Stimulated activated effector memory CD8-positive, alpha-beta T cell treated with anti-CD3 and anti-CD28 coated beads, Interleukin-12 subunit alpha, Interleukin-12 subunit beta, amount 100 ng/mL, for 72 hours (primary cell): ENCODE data around the gene DNAH10.

Source experiments
- ATAC-seq: fragments of 150-1000 bp; cut with Tn5 transposase; 2 replicates; pipeline ENCODE4 v1.10.0; 2021
- DNase-seq, 2 donors: peaks; one replicate each; pipeline ENCODE4 v3.0.0; 2021 to 2022; ENCODE audit warnings: low spot score in 2 of 2
- H3K27ac Mint-ChIP-seq: one replicate; pipeline ENCODE4 v1.8.0; 2022; ENCODE audit warnings: mild to moderate bottlenecking, mixed read lengths
- H3K36me3 Mint-ChIP-seq: one replicate; pipeline ENCODE4 v1.8.0; 2022; ENCODE audit warnings: mild to moderate bottlenecking, mixed read lengths
- H3K4me1 Mint-ChIP-seq: one replicate; pipeline ENCODE4 v1.8.0; 2022; ENCODE audit warnings: mixed read lengths
- H3K4me3 Mint-ChIP-seq: one replicate; pipeline ENCODE4 v1.8.0; 2022; ENCODE audit warnings: mild to moderate bottlenecking, mixed read lengths
- H3K9me3 Mint-ChIP-seq: one replicate; pipeline ENCODE4 v1.8.0; 2022; ENCODE audit warnings: mixed read lengths

Gene DNAH10

DNA sequence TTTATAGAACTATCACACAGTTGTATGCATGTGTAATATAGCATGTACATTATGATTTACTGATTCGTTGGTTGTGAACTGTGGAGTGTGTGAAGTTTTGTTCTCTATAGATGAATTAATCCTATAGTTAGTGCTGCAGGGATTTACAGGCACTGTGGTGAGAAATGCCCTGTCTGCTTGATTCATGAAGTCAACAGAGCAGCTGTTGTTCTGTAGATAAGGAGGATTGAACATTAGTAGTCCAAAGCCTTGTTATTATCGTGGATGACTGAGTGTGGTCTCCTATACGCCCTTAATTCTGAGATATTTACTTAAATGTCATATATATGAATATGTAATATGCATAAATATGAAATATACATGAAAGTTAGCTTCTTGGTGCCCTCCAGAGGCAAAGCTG is 98.3 kb downstream of the DNAH10 start:
- H3K27ac Mint-ChIP-seq, result no peak overlapping the region
- H3K4me1 Mint-ChIP-seq, result no peaks in the 10 kb centered on the region
- no peaks in the 10 kb centered on the region for H3K36me3 Mint-ChIP-seq
- H3K9me3 Mint-ChIP-seq, result no peaks in the 10 kb centered on the region
- no peak for ATAC-seq
- H3K4me3 Mint-ChIP-seq, result no peak overlapping the region
- DNase-seq, result no peak

- H3K27ac Mint-ChIP-seq, result no peak overlapping the region
Measured at GRCh38 chr12:123861392-123861791, 99.3 kb downstream of the DNAH10 start.

GRCh38 chr12:123867141-123867540 is 105.0 kb downstream of the DNAH10 start:
- no peak overlapping the region for H3K27ac Mint-ChIP-seq
- no peak for ATAC-seq
- H3K4me3 Mint-ChIP-seq, result no peak overlapping the region
- H3K36me3 Mint-ChIP-seq, result no peaks in the 10 kb centered on the region
- H3K4me1 Mint-ChIP-seq, result no peaks in the 10 kb centered on the region
- H3K9me3 Mint-ChIP-seq, result no peaks in the 10 kb centered on the region
- DNase-seq, result no peak

More at GRCh38 chr12:123861392-123861791, 99.3 kb downstream of the DNAH10 start:
- Mint-ChIP-seq H3K4me3 (no peak overlapping the region), H3K9me3 (no peaks in the 10 kb centered on the region), H3K36me3 (no peaks in the 10 kb centered on the region), H3K4me1 (no peaks in the 10 kb centered on the region)
- DNase-seq (no peak), ATAC-seq (no peak)

- no peak for DNase-seq
- ATAC-seq, result no peak
- Mint-ChIP-seq H3K36me3 (no peaks in the 10 kb centered on the region), H3K9me3 (no peaks in the 10 kb centered on the region), H3K4me3 (no peak overlapping the region), H3K27ac (no peak overlapping the region), H3K4me1 (no peaks in the 10 kb centered on the region)
Measured at GRCh38 chr12:123868791-123869190, 106.7 kb downstream of the DNAH10 start.

GRCh38 chr12:123873793-123874192 is 111.7 kb downstream of the DNAH10 start:
- no peaks in the 10 kb centered on the region for H3K4me1 Mint-ChIP-seq
- no peaks in the 10 kb centered on the region for H3K9me3 Mint-ChIP-seq
- no peaks in the 10 kb centered on the region for H3K36me3 Mint-ChIP-seq
- H3K4me3 Mint-ChIP-seq, result no peak overlapping the region
- DNase-seq (no peak), ATAC-seq (no peak)
- no peak overlapping the region for H3K27ac Mint-ChIP-seq

DNA sequence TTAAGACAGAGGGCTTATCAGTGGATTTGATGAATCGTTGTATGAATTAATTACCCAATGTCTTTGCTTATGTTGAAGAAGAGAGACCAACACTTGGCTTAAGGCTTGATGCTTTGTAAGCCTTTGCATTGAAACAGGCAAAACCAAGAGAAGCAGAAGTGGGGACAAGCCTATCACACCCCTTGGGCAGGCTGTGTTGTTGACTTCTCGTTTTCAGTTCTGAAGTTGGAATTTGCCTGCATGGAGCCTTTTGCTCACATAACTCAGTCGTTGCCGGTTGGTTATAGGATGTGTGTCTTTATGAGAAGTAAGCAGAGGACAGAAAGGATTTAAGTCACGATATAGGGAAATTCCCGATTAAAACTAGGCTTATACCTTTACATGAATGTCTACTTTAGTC is 115.9 kb downstream of the DNAH10 start:
- Mint-ChIP-seq H3K4me1 (no peaks in the 10 kb centered on the region), H3K36me3 (no peaks in the 10 kb centered on the region)

GRCh38 chr12:123879101-123879500 is 117.0 kb downstream of the DNAH10 start:
- H3K27ac Mint-ChIP-seq, result no peak overlapping the region
- H3K4me3 Mint-ChIP-seq, result no peak overlapping the region
- ATAC-seq, result no peak
- DNase-seq, result no peak
- no peaks in the 10 kb centered on the region for H3K36me3 Mint-ChIP-seq
- no peaks in the 10 kb centered on the region for H3K4me1 Mint-ChIP-seq
- no peaks in the 10 kb centered on the region for H3K9me3 Mint-ChIP-seq

More for the DNA sequence above, 115.9 kb downstream of the DNAH10 start:
- Mint-ChIP-seq H3K27ac (no peak overlapping the region), H3K4me3 (no peak overlapping the region), H3K9me3 (no peaks in the 10 kb centered on the region)
- no peak for ATAC-seq
- DNase-seq, result no peak

DNA sequence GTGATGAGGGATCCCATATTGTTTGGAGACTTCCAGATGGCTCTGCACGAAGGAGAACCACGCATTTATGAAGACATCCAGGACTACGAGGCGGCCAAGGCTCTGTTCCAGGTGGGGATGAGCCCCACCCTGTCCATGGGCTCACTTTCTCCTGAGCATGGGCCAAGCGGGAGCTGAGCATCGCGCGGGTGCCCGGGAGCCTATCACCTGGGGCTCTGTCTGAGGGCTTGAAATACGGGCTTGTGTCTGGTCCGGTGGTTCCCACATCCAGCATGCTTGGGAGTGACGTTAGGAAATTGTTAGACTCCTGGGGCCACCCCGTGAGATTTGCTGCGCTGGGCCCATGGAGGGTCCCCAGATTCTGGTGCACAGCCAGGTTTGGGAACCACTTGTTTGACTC is 117.6 kb downstream of the DNAH10 start:
- H3K4me1 Mint-ChIP-seq, result no peaks in the 10 kb centered on the region
- H3K27ac Mint-ChIP-seq, result no peak overlapping the region
- ATAC-seq, result no peak
- DNase-seq, result no peak
- no peaks in the 10 kb centered on the region for H3K9me3 Mint-ChIP-seq
- no peak overlapping the region for H3K4me3 Mint-ChIP-seq
- H3K36me3 Mint-ChIP-seq, result no peaks in the 10 kb centered on the region

GRCh38 chr12:123882161-123882705 is 120.1 kb downstream of the DNAH10 start:
- H3K9me3 Mint-ChIP-seq, result no peaks in the 10 kb centered on the region
- no peaks in the 10 kb centered on the region for H3K4me1 Mint-ChIP-seq
- no peak overlapping the region for H3K27ac Mint-ChIP-seq
- DNase-seq (no peak), ATAC-seq (no peak)
- H3K36me3 Mint-ChIP-seq, result no peaks in the 10 kb centered on the region
- H3K4me3 Mint-ChIP-seq, result no peak overlapping the region

DNA sequence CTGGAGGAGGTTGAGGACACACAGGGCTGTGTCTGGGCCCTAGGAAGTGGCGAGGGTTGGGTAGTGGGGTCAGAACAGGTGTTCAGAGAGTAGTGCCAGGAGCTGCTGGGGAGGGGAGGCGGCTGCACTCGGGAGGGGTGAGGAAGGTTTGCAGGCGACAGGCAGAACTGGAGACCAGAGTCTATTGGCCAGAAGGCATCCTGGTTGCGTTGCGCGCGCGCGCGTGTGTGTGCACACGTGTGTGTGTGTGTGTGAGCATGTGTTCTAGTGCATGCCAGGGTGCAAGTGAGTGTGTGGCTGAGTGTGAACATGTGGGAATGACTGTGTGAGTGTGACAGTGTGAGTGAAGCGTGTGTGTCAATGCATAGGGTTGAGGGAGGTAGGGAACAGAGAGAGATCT is 124.2 kb downstream of the DNAH10 start:
- DNase-seq, result no peak
- Mint-ChIP-seq H3K27ac (no peak overlapping the region), H3K4me1 (no peaks in the 10 kb centered on the region), H3K9me3 (no peaks in the 10 kb centered on the region), H3K36me3 (no peaks in the 10 kb centered on the region), H3K4me3 (no peak overlapping the region)
- no peak for ATAC-seq

DNA sequence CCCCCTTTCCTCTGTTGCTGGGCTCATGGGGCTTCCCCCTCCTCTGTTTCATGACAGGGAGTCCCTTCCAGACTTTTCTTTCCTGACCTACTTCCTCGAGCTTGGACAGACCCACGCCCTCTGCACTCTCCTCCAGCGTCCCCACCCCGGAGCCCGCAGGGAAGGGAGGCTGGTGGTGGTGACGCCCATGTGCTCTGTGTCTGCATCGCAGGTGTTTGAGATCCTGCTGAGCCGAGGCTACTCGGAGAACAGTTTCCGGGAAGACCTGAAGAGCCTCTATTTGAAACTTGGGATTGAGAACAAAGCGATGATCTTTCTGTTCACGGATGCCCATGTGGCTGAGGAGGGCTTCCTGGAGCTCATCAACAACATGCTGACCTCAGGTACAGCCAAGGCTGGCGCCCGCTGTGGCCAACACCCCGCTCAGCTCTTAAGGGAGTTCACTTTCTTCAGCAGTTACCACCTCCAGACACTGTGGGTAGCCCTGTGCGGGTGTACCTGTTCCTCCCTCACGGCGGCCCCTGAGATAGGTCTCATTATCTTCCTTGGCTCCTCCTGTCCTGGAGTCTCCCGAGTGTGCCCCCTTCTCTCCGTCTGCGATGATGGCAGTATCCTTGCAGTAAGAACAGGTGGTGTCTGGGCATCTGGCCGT is 125.0 kb downstream of the DNAH10 start:
- H3K4me3 Mint-ChIP-seq, result no peak overlapping the region
- no peaks in the 10 kb centered on the region for H3K9me3 Mint-ChIP-seq
- ATAC-seq (no peak), DNase-seq (no peak)
- no peak overlapping the region for H3K27ac Mint-ChIP-seq
- H3K4me1 Mint-ChIP-seq, result no peaks in the 10 kb centered on the region
- no peaks in the 10 kb centered on the region for H3K36me3 Mint-ChIP-seq

GRCh38 chr12:123888989-123889388 is 126.9 kb downstream of the DNAH10 start:
- Mint-ChIP-seq H3K4me3 (no peak overlapping the region), H3K27ac (no peak overlapping the region), H3K9me3 (no peaks in the 10 kb centered on the region), H3K36me3 (no peaks in the 10 kb centered on the region), H3K4me1 (no peaks in the 10 kb centered on the region)
- DNase-seq (no peak), ATAC-seq (no peak)

- Mint-ChIP-seq H3K4me3 (no peak overlapping the region), H3K36me3 (no peaks in the 10 kb centered on the region), H3K4me1 (no peaks in the 10 kb centered on the region), H3K9me3 (no peaks in the 10 kb centered on the region), H3K27ac (no peak overlapping the region)
- no peak for DNase-seq
- no peak for ATAC-seq
Measured at GRCh38 chr12:123889848-123890535, 127.9 kb downstream of the DNAH10 start.

GRCh38 chr12:123890536-123890902 is 128.4 kb downstream of the DNAH10 start:
- H3K4me3 Mint-ChIP-seq, result no peak overlapping the region
- ATAC-seq, result no peak
- H3K36me3 Mint-ChIP-seq, result no peaks in the 10 kb centered on the region
- DNase-seq, result no peak
- H3K4me1 Mint-ChIP-seq, result no peaks in the 10 kb centered on the region
- no peak overlapping the region for H3K27ac Mint-ChIP-seq
- H3K9me3 Mint-ChIP-seq, result no peaks in the 10 kb centered on the region

DNA sequence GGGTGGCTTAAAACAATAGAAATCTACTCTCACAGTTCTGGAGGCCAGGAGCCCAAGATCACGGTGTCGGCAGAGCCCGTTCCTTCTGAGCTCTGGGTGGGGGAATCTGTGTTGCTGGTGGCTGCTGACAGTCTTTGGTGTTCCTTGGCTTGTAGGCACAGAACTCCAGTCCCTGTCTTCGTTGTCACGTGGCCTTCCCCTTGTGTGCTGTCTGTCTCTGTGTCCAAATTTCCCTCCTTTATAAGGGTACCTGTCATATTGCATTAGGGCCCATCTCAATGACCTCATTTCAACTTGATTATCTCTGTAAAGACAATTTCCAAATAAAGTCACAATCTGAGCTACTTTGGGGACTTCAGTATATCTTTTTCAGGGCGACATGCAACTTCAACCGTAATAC is 128.9 kb downstream of the DNAH10 start:
- Mint-ChIP-seq H3K4me1 (no peaks in the 10 kb centered on the region), H3K27ac (no peak overlapping the region), H3K4me3 (no peak overlapping the region), H3K36me3 (no peaks in the 10 kb centered on the region), H3K9me3 (no peaks in the 10 kb centered on the region)
- DNase-seq (no peak), ATAC-seq (no peak)

- ATAC-seq (no peak), DNase-seq (no peak)
- Mint-ChIP-seq H3K4me1 (no peaks in the 10 kb centered on the region), H3K9me3 (no peaks in the 10 kb centered on the region), H3K27ac (no peak overlapping the region), H3K36me3 (no peaks in the 10 kb centered on the region), H3K4me3 (no peak overlapping the region)
Measured at GRCh38 chr12:123891516-123892179, 129.5 kb downstream of the DNAH10 start.
